Muscle layer of colon (tissue), 2 donors: ENCODE results near the gene CILP2.

ENCODE experiments used
- H3K27ac ChIP-seq: one replicate; pipeline ENCODE4 v1.7.0; 2013; ENCODE audit warnings: low read depth, mild to moderate bottlenecking, low read length, moderate library complexity
- H3K27me3 ChIP-seq, 2 donors: one replicate each; pipeline ENCODE4 v1.7.0; 2013; ENCODE audit warnings: low read length in 2 of 2, mild to moderate bottlenecking in 2 of 2; ENCODE audit not compliant: insufficient read depth in 2 of 2, control insufficient read depth in 1 of 2
- H3K36me3 ChIP-seq: one replicate; pipeline ENCODE4 v1.7.0; 2013; ENCODE audit warnings: mild to moderate bottlenecking, low read length; ENCODE audit not compliant: insufficient read depth
- H3K4me1 ChIP-seq: one replicate; pipeline ENCODE4 v1.7.0; 2013; ENCODE audit warnings: mild to moderate bottlenecking, low read length; ENCODE audit not compliant: insufficient read depth
- H3K4me3 ChIP-seq, 2 donors: one replicate each; pipeline ENCODE4 v1.7.0; 2013; ENCODE audit warnings: low read length in 2 of 2, low read depth in 1 of 2, mild to moderate bottlenecking in 1 of 2, moderate library complexity in 1 of 2
- H3K9ac ChIP-seq: one replicate; pipeline ENCODE4 v1.7.0; 2013; ENCODE audit warnings: low read length
- H3K9me3 ChIP-seq: one replicate; pipeline ENCODE4 v1.7.0; 2013; ENCODE audit warnings: mild to moderate bottlenecking, low read length
- donor health status: abdominal sarcoma.
- donor health status: Adenocarcinoma of cecum.

Gene CILP2

GRCh38 chr19:19533841-19534240 is 4.2 kb upstream of the CILP2 start:
- H3K27ac ChIP-seq = no peak overlapping the region
- H3K9ac ChIP-seq = no peak overlapping the region
- peaks cover 5 to 17% of the 10 kb centered on the region in 2 donors for H3K27me3 ChIP-seq
- H3K9me3 ChIP-seq = no peaks in the 10 kb centered on the region
- H3K4me3 ChIP-seq = no peak overlapping the region
- peaks cover 27% of the 10 kb centered on the region for H3K4me1 ChIP-seq
- H3K36me3 ChIP-seq = no peaks in the 10 kb centered on the region

- Histone ChIP-seq H3K27me3 (peaks cover 5 to 26% of the 10 kb centered on the region in 2 donors), H3K27ac (no peak overlapping the region)
Observed at GRCh38 chr19:19534556-19535265, 3.4 kb upstream of the CILP2 start.

GRCh38 chr19:19535311-19536191 is 2.5 kb upstream of the CILP2 start:
- Histone ChIP-seq H3K4me3 (no peak overlapping the region), H3K27me3 (peaks cover 5 to 34% of the 10 kb centered on the region in 2 donors), H3K4me1 (peaks cover 24% of the 10 kb centered on the region), H3K27ac (no peak overlapping the region), H3K9ac (no peak overlapping the region), H3K9me3 (no peaks in the 10 kb centered on the region), H3K36me3 (no peaks in the 10 kb centered on the region)

More at GRCh38 chr19:19534556-19535265, 3.4 kb upstream of the CILP2 start:
- H3K4me3 ChIP-seq = no peak overlapping the region
- H3K4me1 ChIP-seq = peaks cover 23% of the 10 kb centered on the region
- no peaks in the 10 kb centered on the region for H3K9me3 ChIP-seq
- H3K36me3 ChIP-seq = no peaks in the 10 kb centered on the region
- H3K9ac ChIP-seq = no peak overlapping the region

GRCh38 chr19:19537075-19538048 is 703 bp upstream of the CILP2 start:
- peaks cover 12 to 52% of the 10 kb centered on the region in 2 donors for H3K27me3 ChIP-seq

GRCh38 chr19:19538785-19539166 is 711 bp downstream of the CILP2 start:
- Histone ChIP-seq H3K4me1 (peaks cover 26% of the 10 kb centered on the region), H3K36me3 (no peaks in the 10 kb centered on the region), H3K27me3 (peaks cover 15 to 66% of the 10 kb centered on the region in 2 donors), H3K9me3 (no peaks in the 10 kb centered on the region), H3K4me3 (peak overlapping the region in 1 of 2 donors; percentile 47), H3K9ac (no peak overlapping the region), H3K27ac (no peak overlapping the region)

More at GRCh38 chr19:19537075-19538048, 703 bp upstream of the CILP2 start:
- Histone ChIP-seq H3K4me1 (peaks cover 30% of the 10 kb centered on the region), H3K27ac (no peak overlapping the region), H3K36me3 (no peaks in the 10 kb centered on the region), H3K9ac (no peak overlapping the region), H3K9me3 (no peaks in the 10 kb centered on the region), H3K4me3 (peak overlapping the region in 1 of 2 donors; percentile 8)

GRCh38 chr19:19539698-19540063 is 1.6 kb downstream of the CILP2 start:
- Histone ChIP-seq H3K27me3 (peaks cover 15 to 73% of the 10 kb centered on the region in 2 donors), H3K36me3 (no peaks in the 10 kb centered on the region), H3K9ac (no peak overlapping the region), H3K27ac (no peak overlapping the region), H3K4me1 (peaks cover 26% of the 10 kb centered on the region), H3K4me3 (no peak overlapping the region), H3K9me3 (no peaks in the 10 kb centered on the region)

GRCh38 chr19:19540064-19540714 is 2.1 kb downstream of the CILP2 start:
- Histone ChIP-seq H3K9ac (no peak overlapping the region), H3K27ac (no peak overlapping the region), H3K4me3 (no peak overlapping the region), H3K9me3 (no peaks in the 10 kb centered on the region), H3K4me1 (peaks cover 26% of the 10 kb centered on the region), H3K36me3 (no peaks in the 10 kb centered on the region), H3K27me3 (peaks cover 15 to 73% of the 10 kb centered on the region in 2 donors)

- Histone ChIP-seq H3K4me3 (peak overlapping the region in 1 of 2 donors; percentile 14), H3K27ac (no peak overlapping the region), H3K4me1 (peaks cover 26% of the 10 kb centered on the region), H3K27me3 (peaks cover 15 to 73% of the 10 kb centered on the region in 2 donors), H3K36me3 (no peaks in the 10 kb centered on the region), H3K9me3 (no peaks in the 10 kb centered on the region), H3K9ac (no peak overlapping the region)
Observed at GRCh38 chr19:19540715-19541515, 2.9 kb downstream of the CILP2 start.

GRCh38 chr19:19541616-19542015 is 3.6 kb downstream of the CILP2 start:
- no peak overlapping the region for H3K9ac ChIP-seq
- no peak overlapping the region for H3K27ac ChIP-seq
- H3K4me1 ChIP-seq = peaks cover 26% of the 10 kb centered on the region
- H3K27me3 ChIP-seq = peaks cover 15 to 73% of the 10 kb centered on the region in 2 donors
- H3K36me3 ChIP-seq = no peaks in the 10 kb centered on the region
- H3K4me3 ChIP-seq = no peak overlapping the region
- no peaks in the 10 kb centered on the region for H3K9me3 ChIP-seq

GRCh38 chr19:19542507-19542906 is 4.4 kb downstream of the CILP2 start:
- Histone ChIP-seq H3K9me3 (no peaks in the 10 kb centered on the region), H3K36me3 (no peaks in the 10 kb centered on the region), H3K27me3 (peaks cover 15 to 74% of the 10 kb centered on the region in 2 donors), H3K27ac (no peak overlapping the region), H3K9ac (no peak overlapping the region), H3K4me3 (no peak overlapping the region), H3K4me1 (peaks cover 26% of the 10 kb centered on the region)
